T-helper 2 cell treated with Interferon-gamma antibody and Interleukin-4, amounts not matched to agents 5 μg/mL and 100 μg/mL, for 36 hours (primary cell): ENCODE measurements around the gene MRM2.

ENCODE experiments used
- DNase-seq: peaks from one replicate; pipeline ENCODE4 v3.0.0; 2021; ENCODE audit warnings: low spot score
- H3K27ac Mint-ChIP-seq: one replicate; pipeline ENCODE4 v1.8.0; 2021; ENCODE audit warnings: mild to moderate bottlenecking, mixed read lengths
- H3K27me3 Mint-ChIP-seq: one replicate; pipeline ENCODE4 v1.8.0; 2021; ENCODE audit warnings: low read depth, mixed read lengths
- H3K36me3 Mint-ChIP-seq: one replicate; pipeline ENCODE4 v1.8.0; 2021; ENCODE audit warnings: low read depth, mixed read lengths
- H3K4me1 Mint-ChIP-seq: one replicate; pipeline ENCODE4 v1.8.0; 2021; ENCODE audit warnings: low read depth, mixed read lengths
- H3K4me3 Mint-ChIP-seq: one replicate; pipeline ENCODE4 v1.8.0; 2022; ENCODE audit warnings: mild to moderate bottlenecking, moderate library complexity, mixed read lengths
- H3K9me3 Mint-ChIP-seq: one replicate; pipeline ENCODE4 v1.8.0; 2021; ENCODE audit warnings: mixed read lengths

MRM2 gene

GRCh38 chr7:2217716-2218443 is 24.1 kb downstream of the MRM2 start:
- H3K4me3 Mint-ChIP-seq, result no peak overlapping the region
- H3K4me1 Mint-ChIP-seq, result no peaks in the 10 kb centered on the region
- no peak for DNase-seq
- H3K27ac Mint-ChIP-seq, result no peak overlapping the region
- H3K9me3 Mint-ChIP-seq, result no peaks in the 10 kb centered on the region
- no peaks in the 10 kb centered on the region for H3K27me3 Mint-ChIP-seq
- H3K36me3 Mint-ChIP-seq, result peaks cover 33% of the 10 kb centered on the region

GRCh38 chr7:2217206-2217605 is 24.8 kb downstream of the MRM2 start:
- DNase-seq, result no peak
- Mint-ChIP-seq H3K9me3 (no peaks in the 10 kb centered on the region), H3K27me3 (no peaks in the 10 kb centered on the region), H3K36me3 (peaks cover 34% of the 10 kb centered on the region), H3K4me3 (no peak overlapping the region), H3K4me1 (no peaks in the 10 kb centered on the region), H3K27ac (no peak overlapping the region)

- Mint-ChIP-seq H3K27me3 (no peaks in the 10 kb centered on the region), H3K4me3 (no peak overlapping the region), H3K4me1 (no peaks in the 10 kb centered on the region), H3K36me3 (peaks cover 30% of the 10 kb centered on the region), H3K27ac (no peak overlapping the region), H3K9me3 (no peaks in the 10 kb centered on the region)
- no peak for DNase-seq
Observed at GRCh38 chr7:2215851-2216250, 26.2 kb downstream of the MRM2 start.

GRCh38 chr7:2214636-2215035 is 27.4 kb downstream of the MRM2 start:
- Mint-ChIP-seq H3K27ac (peak overlapping the region; percentile 8), H3K27me3 (no peaks in the 10 kb centered on the region), H3K4me3 (no peak overlapping the region), H3K9me3 (no peaks in the 10 kb centered on the region), H3K36me3 (peaks cover 30% of the 10 kb centered on the region), H3K4me1 (no peaks in the 10 kb centered on the region)
- no peak for DNase-seq

GRCh38 chr7:2213551-2214215 is 28.3 kb downstream of the MRM2 start:
- Mint-ChIP-seq H3K4me3 (no peak overlapping the region), H3K9me3 (no peaks in the 10 kb centered on the region), H3K36me3 (peaks cover 34% of the 10 kb centered on the region)

GRCh38 chr7:2212906-2213305 is 29.1 kb downstream of the MRM2 start:
- no peak for DNase-seq
- no peaks in the 10 kb centered on the region for H3K9me3 Mint-ChIP-seq
- peaks cover 30% of the 10 kb centered on the region for H3K36me3 Mint-ChIP-seq
- no peak overlapping the region for H3K4me3 Mint-ChIP-seq
- no peaks in the 10 kb centered on the region for H3K4me1 Mint-ChIP-seq
- no peaks in the 10 kb centered on the region for H3K27me3 Mint-ChIP-seq
- no peak overlapping the region for H3K27ac Mint-ChIP-seq

More at GRCh38 chr7:2213551-2214215, 28.3 kb downstream of the MRM2 start:
- no peak for DNase-seq
- no peaks in the 10 kb centered on the region for H3K4me1 Mint-ChIP-seq
- H3K27me3 Mint-ChIP-seq, result no peaks in the 10 kb centered on the region
- peak overlapping the region; percentile 68 for H3K27ac Mint-ChIP-seq

GRCh38 chr7:2211926-2212325 is 30.1 kb downstream of the MRM2 start:
- Mint-ChIP-seq H3K4me1 (no peaks in the 10 kb centered on the region), H3K9me3 (no peaks in the 10 kb centered on the region), H3K27ac (no peak overlapping the region), H3K27me3 (no peaks in the 10 kb centered on the region), H3K4me3 (no peak overlapping the region), H3K36me3 (peaks cover 31% of the 10 kb centered on the region)
- no peak for DNase-seq

GRCh38 chr7:2211259-2211880 is 30.6 kb downstream of the MRM2 start:
- H3K27me3 Mint-ChIP-seq, result no peaks in the 10 kb centered on the region
- no peak overlapping the region for H3K4me3 Mint-ChIP-seq
- DNase-seq, result no peak
- H3K4me1 Mint-ChIP-seq, result no peaks in the 10 kb centered on the region
- H3K36me3 Mint-ChIP-seq, result peaks cover 30% of the 10 kb centered on the region
- H3K9me3 Mint-ChIP-seq, result no peaks in the 10 kb centered on the region
- no peak overlapping the region for H3K27ac Mint-ChIP-seq

- Mint-ChIP-seq H3K4me1 (no peaks in the 10 kb centered on the region), H3K4me3 (no peak overlapping the region), H3K9me3 (no peaks in the 10 kb centered on the region), H3K27me3 (no peaks in the 10 kb centered on the region), H3K27ac (no peak overlapping the region), H3K36me3 (peaks cover 26% of the 10 kb centered on the region)
- no peak for DNase-seq
Observed at GRCh38 chr7:2210551-2211258, 31.3 kb downstream of the MRM2 start.

GRCh38 chr7:2209961-2210323 is 32.1 kb downstream of the MRM2 start:
- DNase-seq, result no peak
- H3K4me3 Mint-ChIP-seq, result no peak overlapping the region
- no peaks in the 10 kb centered on the region for H3K9me3 Mint-ChIP-seq
- H3K27me3 Mint-ChIP-seq, result no peaks in the 10 kb centered on the region
- H3K27ac Mint-ChIP-seq, result no peak overlapping the region
- H3K36me3 Mint-ChIP-seq, result peaks cover 22% of the 10 kb centered on the region
- no peaks in the 10 kb centered on the region for H3K4me1 Mint-ChIP-seq

- peak; percentile 13 for DNase-seq
- peak overlapping the region; percentile 50 for H3K27ac Mint-ChIP-seq
- H3K36me3 Mint-ChIP-seq, result peaks cover 22% of the 10 kb centered on the region
- H3K27me3 Mint-ChIP-seq, result no peaks in the 10 kb centered on the region
- no peak overlapping the region for H3K4me3 Mint-ChIP-seq
- H3K9me3 Mint-ChIP-seq, result no peaks in the 10 kb centered on the region
- H3K4me1 Mint-ChIP-seq, result no peaks in the 10 kb centered on the region
Observed at GRCh38 chr7:2209146-2209960, 32.7 kb downstream of the MRM2 start.

GRCh38 chr7:2208712-2209111 is 33.3 kb downstream of the MRM2 start:
- no peak overlapping the region for H3K4me3 Mint-ChIP-seq
- peaks cover 19% of the 10 kb centered on the region for H3K36me3 Mint-ChIP-seq
- H3K27me3 Mint-ChIP-seq, result no peaks in the 10 kb centered on the region
- H3K27ac Mint-ChIP-seq, result peak overlapping the region; percentile 50
- DNase-seq, result no peak
- no peaks in the 10 kb centered on the region for H3K4me1 Mint-ChIP-seq
- no peaks in the 10 kb centered on the region for H3K9me3 Mint-ChIP-seq

- H3K9me3 Mint-ChIP-seq, result no peaks in the 10 kb centered on the region
- DNase-seq, result no peak
- no peaks in the 10 kb centered on the region for H3K27me3 Mint-ChIP-seq
- no peaks in the 10 kb centered on the region for H3K4me1 Mint-ChIP-seq
- H3K4me3 Mint-ChIP-seq, result no peak overlapping the region
- peaks cover 15% of the 10 kb centered on the region for H3K36me3 Mint-ChIP-seq
- no peak overlapping the region for H3K27ac Mint-ChIP-seq
Observed at GRCh38 chr7:2205036-2205780, 36.8 kb downstream of the MRM2 start.
